Ishikawa (cell line): ENCODE data around the gene CDC123.

Source experiments
- TAF1 ChIP-seq: IDR thresholded peaks from 2 replicates; pipeline ENCODE4 v1.6.1; 2012; ENCODE audit warnings: low read depth, mild to moderate bottlenecking
- TCF12 ChIP-seq: IDR thresholded peaks from 2 replicates; pipeline ENCODE4 v1.6.1; 2012; ENCODE audit warnings: low read depth
- TF ChIP-seq, protein P1 (sequence below): IDR thresholded peaks from 2 replicates; pipeline ENCODE4 v1.6.1; 2012
- TF ChIP-seq, protein P2 (sequence below): IDR thresholded peaks from 2 replicates; pipeline ENCODE4 v1.6.1; 2012; ENCODE audit warnings: low read depth, mild to moderate bottlenecking

DNA sequence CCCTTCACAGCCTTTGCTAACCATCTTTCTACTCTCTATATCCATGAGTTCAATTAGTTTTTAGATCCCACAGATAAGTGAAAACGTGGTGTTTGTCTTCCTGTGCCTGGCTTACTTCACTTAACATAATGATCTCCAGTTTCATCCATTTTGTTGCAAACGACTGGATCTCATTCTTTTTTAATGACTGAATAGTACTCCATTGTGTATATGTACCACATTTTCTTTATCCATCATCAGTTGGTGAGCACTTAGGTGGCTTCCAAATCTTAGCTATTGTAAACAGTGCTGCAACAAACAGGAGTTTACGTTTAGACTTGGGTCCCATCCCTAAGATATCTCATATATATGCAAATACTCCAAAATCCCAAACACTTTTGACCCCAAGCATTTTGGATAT lies 9.1 kb downstream of the CDC123 start:
- TF ChIP-seq, protein P1, sequence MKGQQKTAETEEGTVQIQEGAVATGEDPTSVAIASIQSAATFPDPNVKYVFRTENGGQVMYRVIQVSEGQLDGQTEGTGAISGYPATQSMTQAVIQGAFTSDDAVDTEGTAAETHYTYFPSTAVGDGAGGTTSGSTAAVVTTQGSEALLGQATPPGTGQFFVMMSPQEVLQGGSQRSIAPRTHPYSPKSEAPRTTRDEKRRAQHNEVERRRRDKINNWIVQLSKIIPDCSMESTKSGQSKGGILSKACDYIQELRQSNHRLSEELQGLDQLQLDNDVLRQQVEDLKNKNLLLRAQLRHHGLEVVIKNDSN, result no peak
- TF ChIP-seq, protein P2, sequence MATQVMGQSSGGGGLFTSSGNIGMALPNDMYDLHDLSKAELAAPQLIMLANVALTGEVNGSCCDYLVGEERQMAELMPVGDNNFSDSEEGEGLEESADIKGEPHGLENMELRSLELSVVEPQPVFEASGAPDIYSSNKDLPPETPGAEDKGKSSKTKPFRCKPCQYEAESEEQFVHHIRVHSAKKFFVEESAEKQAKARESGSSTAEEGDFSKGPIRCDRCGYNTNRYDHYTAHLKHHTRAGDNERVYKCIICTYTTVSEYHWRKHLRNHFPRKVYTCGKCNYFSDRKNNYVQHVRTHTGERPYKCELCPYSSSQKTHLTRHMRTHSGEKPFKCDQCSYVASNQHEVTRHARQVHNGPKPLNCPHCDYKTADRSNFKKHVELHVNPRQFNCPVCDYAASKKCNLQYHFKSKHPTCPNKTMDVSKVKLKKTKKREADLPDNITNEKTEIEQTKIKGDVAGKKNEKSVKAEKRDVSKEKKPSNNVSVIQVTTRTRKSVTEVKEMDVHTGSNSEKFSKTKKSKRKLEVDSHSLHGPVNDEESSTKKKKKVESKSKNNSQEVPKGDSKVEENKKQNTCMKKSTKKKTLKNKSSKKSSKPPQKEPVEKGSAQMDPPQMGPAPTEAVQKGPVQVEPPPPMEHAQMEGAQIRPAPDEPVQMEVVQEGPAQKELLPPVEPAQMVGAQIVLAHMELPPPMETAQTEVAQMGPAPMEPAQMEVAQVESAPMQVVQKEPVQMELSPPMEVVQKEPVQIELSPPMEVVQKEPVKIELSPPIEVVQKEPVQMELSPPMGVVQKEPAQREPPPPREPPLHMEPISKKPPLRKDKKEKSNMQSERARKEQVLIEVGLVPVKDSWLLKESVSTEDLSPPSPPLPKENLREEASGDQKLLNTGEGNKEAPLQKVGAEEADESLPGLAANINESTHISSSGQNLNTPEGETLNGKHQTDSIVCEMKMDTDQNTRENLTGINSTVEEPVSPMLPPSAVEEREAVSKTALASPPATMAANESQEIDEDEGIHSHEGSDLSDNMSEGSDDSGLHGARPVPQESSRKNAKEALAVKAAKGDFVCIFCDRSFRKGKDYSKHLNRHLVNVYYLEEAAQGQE, result no peak
- TF ChIP-seq TAF1 (no peak), TCF12 (no peak)
